SK-N-SH (cell line): Measurements from ENCODE around the gene CELF4. TPM values are rescaled to one million over a fixed set of nuclear protein-coding genes. Genes with fewer than 3 reads are reported as not detected.

ENCODE experiments used
- CTCF ChIA-PET: fragments of 300-600, 350-600 bp; formaldehyde crosslinking; extraction: SDS; loops from one replicate; lab custom pipeline; 2021; lab: Yijun Ruan, JAX
- POLR2A ChIA-PET: fragments of 350-600 bp; sonication (Branson Sonifier 250); formaldehyde crosslinking; extraction: SDS; loops from one replicate; lab custom pipeline; 2020; ENCODE audit warnings: antibody characterized with exemption, inconsistent platforms; lab: Yijun Ruan, JAX
- DNase-seq: peaks from one replicate; pipeline ENCODE4 v3.0.0; 2012
- H2AFZ ChIP-seq: fragments of 200-600 bp; sonication (generic); 2 replicates; pipeline ENCODE4 v1.8.1; 2016; ENCODE audit warnings: antibody characterized with exemption, mild to moderate bottlenecking, low read depth
- H3F3A ChIP-seq: fragments of 200-600 bp; sonication (generic); replicated peaks from 2 replicates; pipeline ENCODE3; 2016; ENCODE audit warnings: antibody characterized with exemption, mild to moderate bottlenecking; ENCODE audit not compliant: insufficient read depth
- H3K27ac ChIP-seq, 2 experiments: fragments of 200-500 bp in 1 of 2; fragments of 200-600 bp in 1 of 2; sonication (Bioruptor generic) in 1 of 2; sonication (generic), shearing (Covaris generic) in 1 of 2; 2 replicates each; pipeline versions ENCODE4 v1.5.1 to v1.6.1; 2014 to 2016; ENCODE audit warnings: low read depth in 2 of 2, inconsistent platforms in 1 of 2, low read length in 1 of 2, mild to moderate bottlenecking in 1 of 2, mixed read lengths in 1 of 2
- H3K27me3 ChIP-seq: fragments of 200-600 bp; sonication (generic), shearing (Covaris generic); 2 replicates; pipeline ENCODE4 v1.6.1; 2016; ENCODE audit warnings: mixed run types; ENCODE audit not compliant: insufficient read depth
- H3K36me3 ChIP-seq, 2 experiments: fragments of 200-500 bp in 1 of 2; fragments of 200-600 bp in 1 of 2; sonication (Bioruptor generic) in 1 of 2; sonication (generic) in 1 of 2; replicated peaks in 1 of 2; 2 replicates each; pipeline versions ENCODE3 to v1.5.1; 2014 to 2016; ENCODE audit warnings: low read length in 1 of 2, mild to moderate bottlenecking in 1 of 2; ENCODE audit not compliant: insufficient read depth in 2 of 2, control insufficient read depth in 1 of 2
- H3K4me1 ChIP-seq, 2 experiments: fragments of 200-500 bp in 1 of 2; fragments of 200-600 bp in 1 of 2; sonication (Bioruptor generic) in 1 of 2; sonication (generic), shearing (Covaris generic) in 1 of 2; 2 replicates each; pipeline versions ENCODE4 v1.5.1 to v1.6.1; 2014 to 2016; ENCODE audit warnings: low read depth in 1 of 2, low read length in 1 of 2, mixed run types in 1 of 2; ENCODE audit not compliant: insufficient read depth in 2 of 2, control insufficient read depth in 1 of 2
- H3K4me2 ChIP-seq: fragments of 200-600 bp; sonication (generic), shearing (Covaris generic); 2 replicates; pipeline ENCODE4 v1.6.1; 2017; ENCODE audit warnings: mixed run types
- H3K4me3 ChIP-seq, 2 experiments: fragments of 200-500 bp in 1 of 2; fragments of 200-600 bp in 1 of 2; sonication (Bioruptor generic) in 1 of 2; sonication (generic), shearing (Covaris generic) in 1 of 2; 2 replicates each; pipeline versions ENCODE4 v1.5.1 to v1.8.1; 2014 to 2016; ENCODE audit warnings: low read depth in 2 of 2, inconsistent platforms in 1 of 2, low read length in 1 of 2, mild to moderate bottlenecking in 1 of 2, mixed read lengths in 1 of 2, moderate library complexity in 1 of 2
- H3K79me2 ChIP-seq: fragments of 200-600 bp; sonication (generic); 2 replicates; pipeline ENCODE4 v1.8.1; 2017; ENCODE audit warnings: mild to moderate bottlenecking; ENCODE audit not compliant: insufficient read depth
- H3K9ac ChIP-seq: fragments of 200-600 bp; sonication (generic); 2 replicates; pipeline ENCODE4 v1.6.1; 2017; ENCODE audit warnings: mixed run types
- H3K9me2 ChIP-seq: fragments of 200-600 bp; sonication (generic); 2 replicates; pipeline ENCODE4 v1.6.1; 2017; ENCODE audit warnings: mixed run types
- H3K9me3 ChIP-seq: fragments of 200-600 bp; sonication (generic); 2 replicates; pipeline ENCODE4 v1.6.1; 2017; ENCODE audit warnings: mixed run types, mild to moderate bottlenecking, moderate library complexity
- H4K20me1 ChIP-seq: fragments of 200-600 bp; sonication (generic); 2 replicates; pipeline ENCODE4 v1.6.1; 2017; ENCODE audit warnings: mild to moderate bottlenecking, mixed run types; ENCODE audit not compliant: insufficient read depth
- ELF1 ChIP-seq: IDR thresholded peaks from 2 replicates; pipeline ENCODE4 v1.4.0; 2012
- EP300 ChIP-seq, 2 experiments: IDR thresholded peaks; 2 replicates each; pipeline versions ENCODE4 v1.4.0 to v1.6.1; 2012; ENCODE audit warnings: borderline replicate concordance in 1 of 2, low read depth in 1 of 2, low read length in 1 of 2
- FOXJ3 ChIP-seq: sonication (generic); formaldehyde crosslinking; IDR thresholded peaks from 2 replicates; pipeline ENCODE4 v1.5.1; 2020; ENCODE audit warnings: mild to moderate bottlenecking, missing genetic modification reagents
- FOXM1 ChIP-seq: IDR thresholded peaks from 2 replicates; pipeline ENCODE4 v1.4.0; 2012; ENCODE audit warnings: low read depth, mild to moderate bottlenecking
- GABPA ChIP-seq: IDR thresholded peaks from 2 replicates; pipeline ENCODE4 v1.4.0; 2012; ENCODE audit warnings: low read depth, mild to moderate bottlenecking
- MXI1 ChIP-seq: IDR thresholded peaks from 2 replicates; pipeline ENCODE4 v1.6.1; 2012; ENCODE audit warnings: mild to moderate bottlenecking, low read depth, low read length, improper control_type of control experiment
- NFIC ChIP-seq: IDR thresholded peaks from 2 replicates; pipeline ENCODE4 v1.4.0; 2012; ENCODE audit warnings: borderline replicate concordance
- NRF1 ChIP-seq: IDR thresholded peaks from 2 replicates; pipeline ENCODE4 v1.6.1; 2012; ENCODE audit warnings: low read depth, mild to moderate bottlenecking, low read length
- POLR2AphosphoS5 ChIP-seq: IDR thresholded peaks from 2 replicates; pipeline ENCODE4 v1.6.1; 2012; ENCODE audit warnings: low read depth, low read length
- RAD21 ChIP-seq: IDR thresholded peaks from 2 replicates; pipeline ENCODE4 v1.6.1; 2012; ENCODE audit warnings: mild to moderate bottlenecking, low read length
- RCOR1 ChIP-seq: fragments of 150-350 bp; IDR thresholded peaks from 2 replicates; pipeline ENCODE4 v1.6.1; 2017; ENCODE audit warnings: antibody characterized with exemption, low read length
- RFX5 ChIP-seq: IDR thresholded peaks from 2 replicates; pipeline ENCODE4 v1.6.1; 2012; ENCODE audit warnings: mild to moderate bottlenecking, improper control_type of control experiment, low read length
- SMC3 ChIP-seq: IDR thresholded peaks from 2 replicates; pipeline ENCODE4 v1.6.1; 2012; ENCODE audit warnings: low read depth, low read length, improper control_type of control experiment
- TCF12 ChIP-seq: IDR thresholded peaks from 2 replicates; pipeline ENCODE4 v1.4.0; 2012
- USF1 ChIP-seq: IDR thresholded peaks from 2 replicates; pipeline ENCODE4 v1.4.0; 2012; ENCODE audit warnings: low read depth, borderline replicate concordance
- WGBS: methylation state at CpG from one replicate; pipeline ENCODE4 v1.1.6; 2017; ENCODE audit warnings: low lambda C conversion rate; 5-methylcytosine and 5-hydroxymethylcytosine counted together
- polyA plus RNA-seq, 3 experiments: library from polyadenylated mRNA; depleted of rRNA; stranded (reverse); fragments of >200 nt; gene quantifications; 2 replicates each; pipeline ENCODE4 v1.2.3, GENCODE V29; 2012
- TF ChIP-seq, protein P1 (sequence below): fragments of 150-350 bp; IDR thresholded peaks from 2 replicates; pipeline ENCODE4 v1.6.1; 2017; ENCODE audit warnings: antibody characterized with exemption, low read length, low read depth, borderline replicate concordance
- TF ChIP-seq, protein P2 (sequence below): IDR thresholded peaks from 2 replicates; pipeline ENCODE4 v1.4.0; 2012; ENCODE audit warnings: low read depth

CELF4 gene
- polyA plus RNA-seq, 1 of the 3 experiments (the other 2 are of a cell fraction): 0.26 TPM

- H2AFZ ChIP-seq: no peak overlapping the region
- H3K4me3 ChIP-seq: no peak overlapping the region
- no peaks in the 10 kb centered on the region for H3K9me3 ChIP-seq
- TF ChIP-seq RAD21: no peak
- no peak for TF ChIP-seq RFX5
- TF ChIP-seq, protein P1, sequence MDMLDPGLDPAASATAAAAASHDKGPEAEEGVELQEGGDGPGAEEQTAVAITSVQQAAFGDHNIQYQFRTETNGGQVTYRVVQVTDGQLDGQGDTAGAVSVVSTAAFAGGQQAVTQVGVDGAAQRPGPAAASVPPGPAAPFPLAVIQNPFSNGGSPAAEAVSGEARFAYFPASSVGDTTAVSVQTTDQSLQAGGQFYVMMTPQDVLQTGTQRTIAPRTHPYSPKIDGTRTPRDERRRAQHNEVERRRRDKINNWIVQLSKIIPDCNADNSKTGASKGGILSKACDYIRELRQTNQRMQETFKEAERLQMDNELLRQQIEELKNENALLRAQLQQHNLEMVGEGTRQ: no peak
- TF ChIP-seq FOXJ3 (CRISPR knock-in tag): no peak
- TF ChIP-seq, protein P2, sequence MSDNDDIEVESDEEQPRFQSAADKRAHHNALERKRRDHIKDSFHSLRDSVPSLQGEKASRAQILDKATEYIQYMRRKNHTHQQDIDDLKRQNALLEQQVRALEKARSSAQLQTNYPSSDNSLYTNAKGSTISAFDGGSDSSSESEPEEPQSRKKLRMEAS: no peak
- no peak for TF ChIP-seq EP300 (IDR thresholded peaks at IDR 0.05; ENCODE audit: borderline replicate concordance in 1 of 2, low read depth in 1 of 2, low read length in 1 of 2)
- no peak for TF ChIP-seq POLR2AphosphoS5
- TF ChIP-seq NFIC: no peak
- no peak for TF ChIP-seq GABPA
- no peak for TF ChIP-seq NRF1
- no peak for TF ChIP-seq TCF12
- TF ChIP-seq, all 33 proteins: peak for 0
- H3K79me2 ChIP-seq: no peaks in the 10 kb centered on the region
- no peaks in the 10 kb centered on the region for H4K20me1 ChIP-seq
- no peak overlapping the region for H3K4me2 ChIP-seq
- H3F3A ChIP-seq: no peaks in the 10 kb centered on the region
- CTCF ChIA-PET: interaction anchor here (1.6 kb wide), 1 partner anchor 14 kb away, joined by 8 read pairs; no protein-coding TSS in a partner anchor
- no peak overlapping the region for H3K9ac ChIP-seq
- no peak for DNase-seq
- H3K36me3 ChIP-seq: no peaks in the 10 kb centered on the region
- WGBS: 15% methylated on average over 7 of the region's 7 CpGs
- no peak overlapping the region for H3K27ac ChIP-seq
- H3K9me2 ChIP-seq: no peaks in the 10 kb centered on the region
- POLR2A ChIA-PET: interaction anchor here (0.6 kb wide), 1 partner anchor 242 kb away, joined by 4 read pairs; no protein-coding TSS in a partner anchor
- H3K27me3 ChIP-seq: no peaks in the 10 kb centered on the region
- no peaks in the 10 kb centered on the region for H3K4me1 ChIP-seq
Measured at GRCh38 chr18:37584952-37585695, 19.5 kb upstream of the CELF4 start.

DNA sequence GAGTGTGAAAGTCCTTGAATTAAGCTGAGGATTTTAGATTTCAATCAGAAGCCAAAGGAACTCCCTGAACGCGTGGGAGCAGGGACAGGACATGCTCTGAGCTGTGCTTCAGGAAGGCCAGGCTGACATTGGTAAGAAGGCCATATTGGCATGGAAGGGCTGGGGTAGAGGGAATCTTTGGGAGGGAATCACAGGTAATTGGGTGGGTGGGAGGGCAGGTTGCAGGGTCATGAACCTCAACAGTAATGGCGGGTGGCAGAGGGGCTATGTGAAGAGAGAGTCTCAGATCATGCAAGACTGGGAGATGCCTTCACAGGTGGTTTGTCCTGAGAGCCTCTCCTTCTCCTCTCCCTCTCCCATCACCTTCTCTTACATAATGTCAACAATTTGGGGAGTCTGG, 18.6 kb upstream of the CELF4 start:
- CTCF ChIA-PET: interaction anchor here (1.5 kb wide), 1 partner anchor 34 kb away, joined by 3 read pairs; no protein-coding TSS in a partner anchor
- no peaks in the 10 kb centered on the region for H3K36me3 ChIP-seq
- no peak for DNase-seq
- WGBS: 47% methylated on average over 3 of the region's 3 CpGs
- H3F3A ChIP-seq: no peaks in the 10 kb centered on the region
- H3K4me2 ChIP-seq: no peak overlapping the region
- no peak overlapping the region for H3K4me3 ChIP-seq
- no peaks in the 10 kb centered on the region for H4K20me1 ChIP-seq
- H3K9ac ChIP-seq: no peak overlapping the region
- no peak overlapping the region for H2AFZ ChIP-seq
- peaks cover 0 to 2% of the 10 kb centered on the region in 2 experiments; a peak in 1 of 4 replicates for H3K4me1 ChIP-seq
- H3K27ac ChIP-seq: no peak overlapping the region
- H3K27me3 ChIP-seq: no peaks in the 10 kb centered on the region
- no peaks in the 10 kb centered on the region for H3K9me2 ChIP-seq
- TF ChIP-seq MXI1: no peak
- TF ChIP-seq RAD21: no peak
- no peak for TF ChIP-seq FOXM1
- TF ChIP-seq ELF1: no peak
- TF ChIP-seq USF1: no peak
- no peak for TF ChIP-seq FOXJ3 (CRISPR knock-in tag)
- TF ChIP-seq TCF12: no peak
- TF ChIP-seq RCOR1: no peak
- no peak for TF ChIP-seq SMC3
- TF ChIP-seq, protein P1: no peak
- no peaks in the 10 kb centered on the region for H3K9me3 ChIP-seq
- H3K79me2 ChIP-seq: no peaks in the 10 kb centered on the region
- POLR2A ChIA-PET: no interaction called here
